NCI-H774 (cell line): ENCODE results near the gene GMEB1.
"Not testable (repeated sequence)": the region's sequence is repeated elsewhere in the genome, so short reads cannot be mapped to it uniquely, and the experiment has no call there.

ENCODE experiments used
- DNase-seq: peaks from one replicate; lab custom pipeline; 2025; lab: John Stamatoyannopoulos, UW

Gene GMEB1

DNA sequence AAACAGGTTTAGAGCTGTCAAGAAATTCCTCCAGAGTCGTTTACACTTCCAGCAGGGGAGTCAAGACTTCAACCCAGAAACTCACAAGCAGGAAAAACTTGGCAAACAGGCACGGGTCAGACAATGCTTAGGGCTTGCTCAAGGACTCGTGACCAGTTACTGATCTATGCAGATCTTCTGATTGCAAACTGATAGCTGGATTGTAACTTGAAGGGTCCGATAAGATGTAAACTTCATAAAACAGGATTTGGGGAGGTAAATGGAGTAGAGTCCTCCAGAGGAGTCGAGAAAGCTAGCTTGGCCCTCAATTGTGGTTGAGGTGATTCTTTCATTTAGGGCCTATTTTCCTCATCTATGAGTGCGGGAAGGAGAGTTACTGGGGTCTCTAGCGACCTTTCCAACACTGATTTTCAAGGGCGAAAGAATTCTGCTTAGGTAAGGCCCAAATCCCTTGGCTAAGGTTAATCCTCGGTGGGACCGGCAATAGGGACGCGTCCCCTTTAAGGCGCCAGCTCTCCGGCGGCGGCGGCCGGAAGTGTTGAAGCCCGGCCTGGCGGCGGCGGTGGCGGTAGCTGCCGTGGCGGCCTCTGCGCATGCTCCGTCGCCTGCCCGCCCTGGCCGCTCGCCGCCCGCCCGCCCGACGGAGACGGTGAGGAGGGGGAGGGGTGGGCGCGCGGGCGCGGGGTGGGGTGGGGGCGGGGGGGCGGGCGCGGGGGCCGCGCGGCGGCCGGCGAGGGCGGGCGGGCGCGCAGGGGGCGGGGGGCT, at the start of gene GMEB1:
TSS of gene GMEB1 (plus strand) at position 594 of the 765 bp plus-strand sequence. CDS start 14,829 bp downstream, outside the sequence.
- peak; percentile 57 for DNase-seq

DNA sequence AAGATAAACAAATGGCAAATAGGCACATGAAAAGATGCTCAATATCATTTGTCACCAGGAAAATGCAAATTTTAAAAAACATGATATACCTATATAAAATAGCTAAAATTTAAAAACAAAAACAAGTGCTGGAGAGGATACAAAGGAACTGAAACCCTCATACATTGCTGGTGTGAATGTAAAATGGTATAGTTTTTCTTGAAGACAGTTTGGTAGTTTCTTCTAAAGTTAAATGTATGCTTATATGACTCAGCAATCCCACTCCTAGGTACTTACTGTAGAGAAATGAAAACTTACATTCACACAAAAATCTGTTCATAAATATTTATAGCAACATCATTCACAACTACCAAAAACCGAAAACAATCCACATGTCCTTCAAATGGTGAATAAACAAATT, 36.9 kb upstream of the GMEB1 start:
- DNase-seq: no peak

GRCh38 chr1:28632560-28632959, 36.0 kb upstream of the GMEB1 start:
- DNase-seq: no peak

- DNase-seq: no peak
Measured at GRCh38 chr1:28640766-28641165, 27.8 kb upstream of the GMEB1 start.

DNA sequence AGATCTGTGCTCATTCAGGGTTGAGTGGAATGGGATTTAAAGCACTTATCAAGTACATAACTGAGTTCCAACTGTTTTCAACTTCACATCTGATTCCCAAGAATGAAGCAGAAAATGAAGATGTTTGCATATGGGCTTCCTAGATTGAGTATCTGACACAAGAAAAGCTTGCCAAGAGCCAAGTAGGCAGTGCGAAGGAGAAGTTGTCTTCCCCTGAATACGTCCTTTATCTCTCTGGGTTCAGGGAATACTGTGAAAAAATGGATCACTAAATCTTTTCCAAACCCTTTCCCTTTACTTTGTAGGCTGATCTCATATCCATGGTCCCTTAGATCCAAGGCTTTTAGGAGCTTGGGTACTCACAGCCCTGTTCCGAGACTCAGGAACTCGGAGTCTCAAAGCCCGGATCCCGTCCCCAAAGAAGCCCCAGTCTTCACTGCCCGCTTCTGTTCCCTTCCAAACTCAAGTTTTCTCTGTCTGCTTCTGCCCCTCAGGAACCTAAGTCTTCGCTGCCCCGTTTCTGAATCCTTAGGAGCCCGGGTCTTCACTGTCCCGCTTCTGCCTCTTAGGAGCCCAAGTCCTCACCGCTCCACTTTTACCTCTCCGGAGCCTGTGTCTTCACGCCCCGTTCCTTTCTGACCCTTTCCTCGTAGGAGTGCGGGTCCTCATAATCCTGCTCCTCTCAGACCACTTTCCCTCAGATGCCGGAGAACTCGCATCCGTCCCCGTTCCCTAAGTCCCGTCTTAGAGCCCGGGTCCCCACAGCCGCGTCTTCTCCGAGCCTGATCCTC, 26.3 kb upstream of the GMEB1 start:
- no peak for DNase-seq

GRCh38 chr1:28642847-28643635, 25.5 kb upstream of the GMEB1 start, which contains the start of gene TAF12:
Gene TAF12, minus strand, starts transcription at chr1:28643067. Its CDS starts 20,986 bp downstream, at chr1:28622081.
- peak; percentile 86 for DNase-seq

- no peak for DNase-seq
Measured at GRCh38 chr1:28644494-28644893, 24.1 kb upstream of the GMEB1 start.

DNA sequence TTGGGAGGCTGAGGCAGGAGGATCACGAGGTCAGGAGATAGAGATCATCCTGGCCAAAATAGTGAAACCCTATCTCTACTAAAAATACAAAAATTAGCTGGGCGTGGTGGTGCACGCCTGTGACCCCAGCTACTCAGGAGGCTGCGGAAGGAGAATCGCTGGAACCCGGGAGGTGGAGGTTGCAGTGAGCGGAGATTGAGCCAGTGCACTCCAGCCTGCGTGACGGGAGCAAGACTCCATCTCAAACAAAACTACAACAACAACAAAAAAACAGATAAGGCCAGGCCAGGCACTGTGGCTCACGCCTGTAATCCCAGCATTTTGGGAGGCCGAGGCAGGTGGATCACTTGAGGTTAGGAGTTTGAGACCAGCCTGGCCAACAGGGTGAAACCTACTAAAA, 23.2 kb upstream of the GMEB1 start:
- DNase-seq: not testable (repeated sequence)

DNA sequence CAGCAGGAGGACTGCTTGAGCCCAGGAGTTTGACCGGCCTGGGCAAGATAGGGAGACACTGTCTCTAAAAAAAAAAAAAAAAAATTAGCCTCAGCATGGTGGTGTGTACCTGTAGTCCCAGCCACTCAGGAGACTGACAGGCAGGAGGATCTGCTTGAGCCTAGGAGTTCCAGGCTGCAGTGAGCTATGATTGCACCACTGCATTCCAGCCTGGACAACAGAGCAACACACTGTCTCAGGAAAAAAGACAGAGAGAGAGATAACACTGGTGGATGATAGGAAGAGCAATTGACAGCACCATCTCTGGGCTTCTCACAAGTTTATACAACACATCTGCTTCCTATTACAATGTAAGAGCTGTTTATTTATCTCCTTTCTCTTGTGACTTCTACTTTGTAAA, 22.5 kb upstream of the GMEB1 start:
- no peak for DNase-seq

DNA sequence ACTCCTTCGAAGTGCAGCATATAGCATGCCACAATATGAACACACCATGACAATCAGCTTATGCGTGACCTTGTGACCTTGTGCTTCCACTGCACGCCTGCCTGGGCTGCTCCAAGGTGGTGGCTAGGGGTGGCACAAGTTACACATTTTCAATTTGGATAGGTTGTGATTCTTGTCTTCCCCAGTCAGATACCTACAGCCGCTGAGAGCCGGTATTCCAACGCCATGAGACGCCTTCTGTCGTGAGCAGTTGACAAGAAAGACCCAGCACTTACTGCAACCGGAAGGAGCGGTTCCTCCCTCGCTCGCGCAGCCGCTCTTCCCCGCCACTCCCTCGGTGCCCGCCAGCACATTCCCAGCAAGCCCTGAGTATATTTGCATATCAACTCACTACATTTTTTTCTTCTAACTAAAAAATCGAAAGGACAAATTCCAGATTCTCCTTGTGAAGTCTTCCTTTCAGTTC, 20.5 kb upstream of the GMEB1 start:
- DNase-seq: peak; percentile 80

DNA sequence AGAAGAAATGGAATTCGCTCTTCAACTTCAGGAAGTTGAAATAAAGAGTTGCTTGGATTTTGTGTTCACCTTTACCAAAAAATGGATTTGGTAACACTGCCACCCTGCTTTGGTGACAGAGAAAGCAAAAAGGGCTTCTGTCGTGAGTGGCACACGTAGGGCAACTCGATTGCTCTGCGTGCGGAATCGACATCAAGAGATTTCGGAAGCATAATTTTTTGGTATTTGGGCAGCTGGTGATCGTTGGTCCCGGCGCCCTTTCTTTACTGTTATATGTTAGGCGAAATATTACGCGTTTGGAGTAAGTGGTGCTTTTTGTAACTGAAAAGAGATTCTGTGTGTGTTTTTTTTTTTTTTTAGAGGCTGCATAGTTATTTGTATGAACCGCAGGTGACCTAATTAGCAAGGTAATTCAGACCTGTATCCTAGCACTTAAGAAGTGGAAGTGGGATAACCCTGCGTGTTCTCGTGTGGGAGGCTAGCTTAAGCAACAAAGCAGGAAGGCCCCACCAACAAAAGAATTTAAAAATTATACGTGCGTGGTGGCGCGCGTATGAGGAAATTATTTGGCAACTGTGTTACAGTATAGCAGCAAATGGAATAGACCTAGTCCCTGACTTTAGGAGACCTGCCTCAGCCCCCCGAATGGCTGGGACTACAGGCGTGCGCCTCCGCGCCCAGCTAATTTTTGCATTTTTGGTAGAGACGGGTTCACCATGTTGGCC, 19.9 kb upstream of the GMEB1 start, which contains the start of gene RNU11:
TSS of gene RNU11 (plus strand) at position 127 of the 725 bp plus-strand sequence.
- DNase-seq: peak; percentile 81

DNA sequence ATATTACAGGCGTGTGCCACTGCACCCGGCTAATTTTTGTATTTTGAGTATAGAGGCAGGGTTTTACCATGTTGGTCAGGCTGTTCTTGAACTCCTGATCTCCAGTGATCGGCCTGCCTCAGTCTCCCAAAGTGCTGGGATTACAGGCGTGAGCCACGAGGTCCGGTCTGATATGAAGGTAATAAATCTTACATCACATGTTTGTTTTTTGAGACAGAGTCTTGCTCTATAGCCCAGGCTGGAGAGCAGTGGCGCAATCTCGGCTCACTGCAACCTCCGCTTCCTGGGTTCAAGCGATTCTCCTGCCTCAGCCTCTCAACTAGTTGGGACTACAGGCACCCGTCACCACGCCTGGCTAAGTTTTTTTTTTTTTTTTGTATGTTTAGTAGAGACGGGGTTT, 15.5 kb upstream of the GMEB1 start:
- DNase-seq: not testable (repeated sequence)

- DNase-seq: not testable (repeated sequence)
Measured at GRCh38 chr1:28653870-28654269, 14.7 kb upstream of the GMEB1 start.

DNA sequence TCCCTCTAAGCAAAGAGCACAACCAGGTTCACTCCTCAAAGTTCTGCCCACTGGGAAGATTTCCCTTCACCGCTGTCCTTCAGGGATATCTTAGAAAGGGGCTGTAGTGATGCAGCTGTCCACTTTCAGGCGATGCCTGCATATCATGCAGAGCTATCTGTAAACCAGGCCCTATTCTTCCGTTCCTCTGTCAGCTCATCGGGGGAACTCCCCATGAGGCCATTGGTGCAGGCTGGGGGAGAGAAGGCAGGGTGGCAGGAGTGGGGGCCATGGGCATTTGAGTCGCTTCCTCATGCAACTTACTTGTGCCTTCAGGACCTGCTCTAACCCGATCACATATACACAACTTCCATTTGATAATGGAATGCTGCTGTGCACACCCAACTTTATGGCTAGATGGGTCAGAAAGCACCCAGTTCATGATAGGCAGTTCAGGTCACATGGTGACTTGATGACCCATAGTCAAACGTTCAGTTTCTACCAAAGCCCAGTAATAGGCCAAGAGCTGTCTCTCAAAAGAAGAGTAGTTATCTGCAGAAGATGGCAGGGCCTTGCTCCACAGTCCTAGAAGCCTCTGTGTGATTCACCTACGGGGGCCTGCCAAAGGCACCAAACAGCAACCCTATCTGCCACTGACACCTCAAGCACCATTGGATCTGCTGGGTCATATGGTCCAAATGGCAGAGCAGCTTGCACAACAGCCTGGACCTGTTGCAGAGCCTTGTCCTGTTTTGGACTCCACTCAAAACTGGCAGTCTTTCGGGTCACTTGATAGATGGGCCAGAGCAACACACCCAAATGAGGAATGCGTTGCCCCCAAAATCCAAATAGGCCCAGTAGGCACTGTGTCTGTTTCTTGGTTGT, 12.9 kb upstream of the GMEB1 start:
- DNase-seq: not testable (repeated sequence)

GRCh38 chr1:28656335-28656734, 12.2 kb upstream of the GMEB1 start:
- no peak for DNase-seq

- no peak for DNase-seq
Measured at GRCh38 chr1:28663871-28664470, 4.6 kb upstream of the GMEB1 start.

- no peak for DNase-seq
Measured at GRCh38 chr1:28666806-28667205, 1.8 kb upstream of the GMEB1 start.

GRCh38 chr1:28668956-28669723, 556 bp downstream of the GMEB1 start:
- DNase-seq: peak; percentile 56

DNA sequence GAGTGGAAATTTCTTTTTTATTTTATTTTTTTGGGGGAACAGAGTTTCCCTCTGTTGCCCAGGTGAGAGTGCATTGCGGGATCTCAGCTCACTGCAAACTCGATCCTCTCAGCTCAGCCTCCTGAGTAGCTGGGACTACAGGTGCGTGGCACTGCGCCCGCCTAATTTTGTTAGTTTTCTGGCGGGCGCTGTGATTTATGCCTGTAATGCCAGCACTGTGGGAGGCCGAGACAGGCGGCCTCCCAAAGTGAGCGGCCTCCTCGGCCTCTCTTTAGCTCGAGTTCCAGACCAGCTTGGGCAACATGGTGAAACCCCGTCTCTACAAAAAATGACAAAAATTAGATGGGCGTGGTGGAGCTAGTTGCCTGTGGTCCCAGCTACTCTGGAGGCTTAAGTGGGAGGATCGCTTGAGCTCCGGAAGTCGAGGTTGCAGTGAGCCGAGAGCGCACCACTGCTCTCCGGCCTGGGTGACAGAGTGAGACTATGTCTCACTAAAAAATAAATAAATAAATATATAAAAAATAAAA, 2.7 kb downstream of the GMEB1 start:
- DNase-seq: no peak
